ENCODE data around the gene ZNF782. TPM values are rescaled to one million over a fixed set of nuclear protein-coding genes. Genes with fewer than 3 reads are reported as not detected.

ZNF782 gene
- total RNA-seq, 1 donor from 2014 or later: 6.5 TPM

- Mint-ChIP-seq H3K9me3 (ENCODE audit: unreplicated experiment) (no peaks in the 10 kb centered on the region), H3K27ac (ENCODE audit: unreplicated experiment) (no peak overlapping the region), H3K4me1 (ENCODE audit: unreplicated experiment) (peaks cover 2% of the 10 kb centered on the region), H3K27me3 (ENCODE audit: unreplicated experiment) (peaks cover 1% of the 10 kb centered on the region), H3K4me3 (ENCODE audit: unreplicated experiment) (no peak overlapping the region), H3K36me3 (ENCODE audit: low read depth, unreplicated experiment) (no peaks in the 10 kb centered on the region)
- TF ChIP-seq CTCF (IDR thresholded peaks at IDR 0.05; ENCODE audit: unreplicated experiment): no peak
- DNase-seq (ENCODE audit: low spot score): no peak
Measured at GRCh38 chr9:96884443-96884842, 30.1 kb upstream of the ZNF782 start.

- Mint-ChIP-seq H3K4me3 (ENCODE audit: unreplicated experiment) (no peak overlapping the region), H3K27ac (ENCODE audit: unreplicated experiment) (no peak overlapping the region), H3K27me3 (ENCODE audit: unreplicated experiment) (peaks cover 1% of the 10 kb centered on the region), H3K9me3 (ENCODE audit: unreplicated experiment) (no peaks in the 10 kb centered on the region), H3K4me1 (ENCODE audit: unreplicated experiment) (peaks cover 2% of the 10 kb centered on the region), H3K36me3 (ENCODE audit: low read depth, unreplicated experiment) (no peaks in the 10 kb centered on the region)
- TF ChIP-seq CTCF (IDR thresholded peaks at IDR 0.05; ENCODE audit: unreplicated experiment): no peak
- DNase-seq (ENCODE audit: low spot score): no peak
Measured at GRCh38 chr9:96883922-96884321, 29.6 kb upstream of the ZNF782 start.

DNA sequence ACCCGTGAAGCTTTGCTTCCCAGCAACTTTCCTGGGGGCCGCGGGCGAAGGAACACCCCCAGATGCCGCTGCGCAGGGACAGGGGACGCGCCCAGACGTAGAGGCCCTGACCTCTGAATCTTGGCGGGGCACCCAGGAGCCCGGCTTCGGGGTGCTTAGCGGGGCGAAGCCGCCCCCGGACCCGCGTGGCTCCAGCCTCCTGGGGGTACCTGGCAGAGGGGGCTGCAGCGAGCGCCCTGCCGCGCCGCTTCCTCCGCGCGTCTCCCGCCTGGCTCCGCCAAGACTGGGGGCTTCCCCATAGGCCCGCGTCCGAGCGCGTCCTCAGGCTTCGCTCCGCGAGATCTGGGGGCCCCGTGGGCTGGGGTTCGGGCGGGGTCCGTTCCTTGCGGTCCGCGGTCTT lies 23.0 kb upstream of the ZNF782 start:
- no peak overlapping the region for H3K4me3 Mint-ChIP-seq (ENCODE audit: unreplicated experiment)
- H3K27ac Mint-ChIP-seq (ENCODE audit: unreplicated experiment): no peak overlapping the region
- H3K9me3 Mint-ChIP-seq (ENCODE audit: unreplicated experiment): no peaks in the 10 kb centered on the region
- peaks cover 10% of the 10 kb centered on the region for H3K4me1 Mint-ChIP-seq (ENCODE audit: unreplicated experiment)
- no peak for DNase-seq (ENCODE audit: low spot score)
- no peak for TF ChIP-seq CTCF (IDR thresholded peaks at IDR 0.05; ENCODE audit: unreplicated experiment)
- peaks cover 3% of the 10 kb centered on the region for H3K27me3 Mint-ChIP-seq (ENCODE audit: unreplicated experiment)
- H3K36me3 Mint-ChIP-seq (ENCODE audit: low read depth, unreplicated experiment): no peaks in the 10 kb centered on the region

DNA sequence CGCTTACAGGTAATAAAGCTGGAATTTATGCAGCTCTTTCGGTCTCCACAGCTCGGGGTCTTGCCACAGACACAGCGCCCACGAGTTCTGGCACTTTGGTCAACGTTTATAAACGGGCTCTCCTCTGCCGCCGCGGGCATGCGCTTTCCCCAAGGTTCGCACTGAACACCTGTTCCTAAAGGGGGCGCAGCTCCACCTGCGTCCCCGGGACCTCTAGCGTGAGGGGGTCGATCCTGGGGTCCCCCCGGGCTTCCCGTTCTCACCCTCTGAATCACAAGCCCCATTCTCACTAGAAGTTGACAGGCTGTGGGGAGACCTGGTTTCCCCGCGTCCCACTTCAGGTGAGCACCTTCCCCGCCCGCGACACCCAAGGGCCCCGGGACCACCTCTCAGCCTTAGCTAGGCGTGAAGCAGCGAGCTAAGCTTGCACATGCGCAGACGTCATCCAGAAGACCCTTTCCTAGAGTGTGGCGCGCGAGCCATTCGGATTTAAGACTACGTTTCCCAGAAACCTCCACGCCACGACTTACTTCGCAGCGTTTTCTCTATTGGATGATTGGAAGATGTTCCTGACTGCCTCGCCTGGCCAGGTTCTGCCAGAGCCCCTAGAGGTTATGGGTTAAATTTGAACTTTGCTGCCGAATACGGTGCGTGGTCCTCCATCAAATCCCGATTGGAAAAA lies 21.3 kb upstream of the ZNF782 start:
- peaks cover 3% of the 10 kb centered on the region for H3K27me3 Mint-ChIP-seq (ENCODE audit: unreplicated experiment)
- H3K4me1 Mint-ChIP-seq (ENCODE audit: unreplicated experiment): peaks cover 10% of the 10 kb centered on the region
- H3K36me3 Mint-ChIP-seq (ENCODE audit: low read depth, unreplicated experiment): no peaks in the 10 kb centered on the region
- TF ChIP-seq CTCF (IDR thresholded peaks at IDR 0.05; ENCODE audit: unreplicated experiment): peak; percentile 33
- H3K9me3 Mint-ChIP-seq (ENCODE audit: unreplicated experiment): no peaks in the 10 kb centered on the region
- peak; percentile 77 for DNase-seq (ENCODE audit: low spot score)
- peak overlapping the region; percentile 92 for H3K4me3 Mint-ChIP-seq (ENCODE audit: unreplicated experiment)
- H3K27ac Mint-ChIP-seq (ENCODE audit: unreplicated experiment): no peak overlapping the region

DNA sequence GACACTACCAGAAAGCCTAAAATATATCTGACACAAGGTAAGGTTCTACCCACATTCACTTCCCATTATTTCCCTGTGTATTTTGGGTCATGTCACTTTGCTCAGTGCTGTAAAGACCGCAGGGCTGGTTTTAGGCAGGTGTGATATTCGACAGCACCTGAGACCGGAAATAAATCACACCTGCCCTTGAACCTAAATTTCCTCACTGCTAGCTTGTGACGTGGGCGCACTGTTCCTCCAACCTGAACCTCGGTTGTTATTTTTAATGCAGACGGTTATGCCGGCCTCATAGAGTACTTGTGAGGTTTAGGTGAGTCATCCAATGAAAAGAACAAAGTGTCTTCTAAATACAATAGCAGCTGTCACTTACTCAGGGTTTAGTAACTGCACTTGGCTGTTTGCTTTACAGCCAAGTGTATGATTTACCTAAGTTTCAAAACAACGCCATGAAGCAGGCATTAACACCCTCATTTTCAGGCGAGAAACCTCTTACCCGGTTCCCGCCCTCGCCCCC lies 20.7 kb upstream of the ZNF782 start:
- TF ChIP-seq CTCF (IDR thresholded peaks at IDR 0.05; ENCODE audit: unreplicated experiment): no peak
- H3K36me3 Mint-ChIP-seq (ENCODE audit: low read depth, unreplicated experiment): no peaks in the 10 kb centered on the region
- peak overlapping the region; percentile 92 for H3K4me3 Mint-ChIP-seq (ENCODE audit: unreplicated experiment)
- H3K27me3 Mint-ChIP-seq (ENCODE audit: unreplicated experiment): peaks cover 3% of the 10 kb centered on the region
- peaks cover 10% of the 10 kb centered on the region for H3K4me1 Mint-ChIP-seq (ENCODE audit: unreplicated experiment)
- no peak for DNase-seq (ENCODE audit: low spot score)
- no peak overlapping the region for H3K27ac Mint-ChIP-seq (ENCODE audit: unreplicated experiment)
- H3K9me3 Mint-ChIP-seq (ENCODE audit: unreplicated experiment): no peaks in the 10 kb centered on the region
